Right ventricle myocardium inferior (tissue), 1 donor: ENCODE results near the gene TM2D3. TPM values are rescaled to one million over a fixed set of nuclear protein-coding genes. Genes with fewer than 3 reads are reported as not detected.

Source experiments
- ATAC-seq: fragments of 200-7000 bp; cut with Tn5 transposase; one replicate; pipeline ENCODE4 v1.9.1; 2020; ENCODE audit warnings: mild to moderate bottlenecking, moderate library complexity
- DNase-seq: peaks from one replicate; pipeline ENCODE4 v3.0.0; 2021; ENCODE audit errors: missing footprints
- intact Hi-C: fragments of 100-400 bp; cut with DNase I; formaldehyde crosslinking; loops from one replicate; pipeline ENCODE4 v1.11.0; 2022
- total RNA-seq: library from RNA; stranded (reverse); fragmentation: NEBNext Ultra II Directional; extraction: Animal tissue kit (Norgen Biotek cat#: 25700); gene quantifications from one replicate; pipeline ENCODE4 v1.2.1, GENCODE V29; 2021
- donor health status: DM: no; HTN: yes; CAD: no; lungs with severe emphysema.

Gene TM2D3
- total RNA-seq, 1 donor from 2014 or later = 49.9 TPM

DNA sequence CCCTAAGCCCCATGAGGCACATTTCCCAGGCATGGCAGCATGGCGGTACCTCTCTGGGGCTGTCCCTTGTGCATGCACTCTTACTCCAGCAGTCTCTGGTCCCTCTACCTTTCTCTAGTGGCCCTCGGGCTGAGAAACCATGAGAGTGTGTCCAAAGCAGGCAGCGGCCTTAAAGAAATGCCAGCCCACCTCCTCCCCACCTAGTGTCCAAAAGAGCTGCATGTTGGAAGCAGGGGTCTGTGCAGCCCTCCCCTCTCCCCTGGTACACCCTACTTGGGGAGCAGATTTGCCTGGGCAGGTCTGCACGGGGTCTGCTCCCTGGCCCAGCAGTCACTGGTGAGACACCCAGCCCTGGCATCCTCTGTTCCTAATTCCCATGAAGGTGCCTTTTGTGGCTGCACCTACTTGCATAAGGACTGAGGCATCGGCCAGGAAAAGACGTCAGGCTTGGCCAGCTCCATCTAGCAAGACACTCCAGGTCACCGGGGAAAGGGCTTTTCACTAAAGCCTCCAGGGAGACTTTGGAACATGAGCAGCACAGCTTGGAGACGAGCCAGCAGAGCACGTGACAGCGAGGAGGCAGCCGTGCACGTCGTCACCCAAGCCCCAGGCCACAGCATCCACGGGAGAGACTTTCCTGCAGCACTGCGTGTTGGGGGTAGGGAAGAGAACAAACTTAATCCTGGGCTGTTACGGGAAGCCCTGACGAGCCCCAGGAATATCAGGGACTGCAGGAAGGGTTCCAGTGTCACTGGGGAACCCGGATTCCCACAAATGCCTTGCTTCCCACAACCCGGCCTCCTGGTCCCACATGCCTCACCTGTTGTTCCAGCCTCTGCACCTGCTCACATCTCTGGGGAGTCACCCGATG is 38.8 kb downstream of the TM2D3 start:
- ATAC-seq (peak; percentile 40), DNase-seq (peak; percentile 93)
- intact Hi-C loops = no loop called here

DNA sequence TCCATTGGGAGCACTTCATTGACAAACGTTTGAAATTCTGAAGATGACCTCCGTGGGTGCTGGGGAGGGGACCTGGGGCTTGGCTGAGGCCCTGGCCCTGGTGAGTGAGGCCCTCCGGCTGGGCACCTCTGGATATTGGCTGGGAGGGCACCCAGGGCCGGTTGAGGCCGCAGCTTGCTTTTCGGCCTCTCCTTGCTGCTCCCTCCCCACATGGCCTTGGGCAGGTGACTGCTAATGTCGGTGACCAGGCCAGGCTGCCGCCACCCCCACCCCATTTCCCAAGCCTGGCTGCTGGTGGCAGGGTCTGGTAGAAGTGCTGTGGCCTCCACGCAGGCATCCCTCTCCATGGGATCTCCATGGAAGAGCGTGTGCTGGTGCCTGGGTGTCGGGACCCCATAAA is 39.5 kb downstream of the TM2D3 start:
- ATAC-seq (no peak), DNase-seq (no peak)
- intact Hi-C loops = no loop called here

DNA sequence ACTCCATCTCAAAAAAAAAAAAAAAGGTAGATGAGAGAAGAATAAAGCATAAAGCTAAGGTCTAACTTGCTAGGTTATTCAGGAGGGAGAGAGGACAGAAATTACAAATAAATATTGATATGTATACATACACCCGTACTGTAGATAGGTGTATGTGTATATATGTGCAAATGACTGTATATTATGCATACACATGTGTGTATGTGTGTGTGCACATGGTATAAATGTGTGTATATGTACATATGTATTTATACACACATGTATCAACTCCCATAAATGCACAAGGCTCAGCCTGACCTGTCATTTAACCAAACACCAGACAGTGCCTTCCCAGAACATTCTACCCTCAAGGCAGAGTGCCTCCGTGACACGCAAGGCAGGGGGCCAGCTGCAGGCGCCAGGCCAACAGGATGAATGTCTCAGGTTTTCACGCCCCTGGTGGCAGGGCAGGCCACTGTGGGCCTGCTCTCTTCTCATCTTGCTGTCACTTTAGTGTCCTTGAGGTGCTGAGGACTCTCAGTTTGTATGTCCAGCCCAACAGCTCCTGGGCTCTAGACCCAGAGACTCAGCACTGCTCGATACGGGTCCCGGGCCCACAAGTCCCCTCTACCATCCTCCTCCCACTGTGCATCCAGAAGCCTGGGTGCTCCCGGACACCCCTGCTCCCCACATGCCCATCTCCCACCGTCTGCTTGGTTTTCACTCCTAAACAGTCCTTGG is 40.4 kb downstream of the TM2D3 start:
- DNase-seq (no peak), ATAC-seq (no peak)
- intact Hi-C loops = no loop called here

DNA sequence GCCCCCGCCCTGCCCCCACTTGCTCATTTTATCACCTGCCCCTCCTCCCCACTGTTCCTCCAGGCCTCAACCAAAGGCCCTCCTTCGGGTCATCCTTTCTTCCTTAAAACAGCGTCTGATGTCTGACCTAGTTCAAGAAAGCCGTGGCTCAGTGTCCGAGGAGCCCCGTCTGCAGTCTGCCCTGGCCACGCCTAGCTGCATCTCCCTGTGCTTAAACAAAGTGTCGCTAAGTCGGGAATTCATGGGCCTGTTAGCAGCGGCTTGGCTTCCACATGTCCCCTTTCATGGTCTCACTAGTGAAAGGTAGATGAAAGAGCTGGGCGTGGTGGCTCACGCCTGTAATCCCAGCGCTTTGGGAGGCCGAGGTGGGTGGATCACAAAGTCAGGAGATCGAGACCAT is 41.2 kb downstream of the TM2D3 start:
- ATAC-seq (no peak), DNase-seq (no peak)
- intact Hi-C loops = no loop called here

DNA sequence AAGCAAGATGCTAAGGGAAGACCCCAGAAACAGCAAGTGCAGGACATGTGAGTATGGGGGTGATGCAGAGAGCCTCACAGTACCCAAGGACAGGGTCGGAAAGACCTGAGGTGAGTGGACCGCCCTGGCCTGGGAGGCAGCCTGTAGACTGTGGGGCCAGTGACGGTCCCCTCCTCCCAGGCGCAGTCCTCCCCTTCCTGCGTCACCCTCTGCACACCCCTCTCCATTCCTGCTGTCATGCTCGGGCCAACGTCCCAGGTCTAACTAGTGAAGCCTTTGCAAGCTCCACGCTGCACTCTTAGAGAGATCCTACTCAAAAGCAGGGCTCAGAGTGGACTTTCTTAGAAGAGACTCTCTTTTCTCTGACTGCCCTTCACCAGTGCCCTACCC is 41.6 kb downstream of the TM2D3 start:
- intact Hi-C loops = no loop called here
- no peak for ATAC-seq

DNA sequence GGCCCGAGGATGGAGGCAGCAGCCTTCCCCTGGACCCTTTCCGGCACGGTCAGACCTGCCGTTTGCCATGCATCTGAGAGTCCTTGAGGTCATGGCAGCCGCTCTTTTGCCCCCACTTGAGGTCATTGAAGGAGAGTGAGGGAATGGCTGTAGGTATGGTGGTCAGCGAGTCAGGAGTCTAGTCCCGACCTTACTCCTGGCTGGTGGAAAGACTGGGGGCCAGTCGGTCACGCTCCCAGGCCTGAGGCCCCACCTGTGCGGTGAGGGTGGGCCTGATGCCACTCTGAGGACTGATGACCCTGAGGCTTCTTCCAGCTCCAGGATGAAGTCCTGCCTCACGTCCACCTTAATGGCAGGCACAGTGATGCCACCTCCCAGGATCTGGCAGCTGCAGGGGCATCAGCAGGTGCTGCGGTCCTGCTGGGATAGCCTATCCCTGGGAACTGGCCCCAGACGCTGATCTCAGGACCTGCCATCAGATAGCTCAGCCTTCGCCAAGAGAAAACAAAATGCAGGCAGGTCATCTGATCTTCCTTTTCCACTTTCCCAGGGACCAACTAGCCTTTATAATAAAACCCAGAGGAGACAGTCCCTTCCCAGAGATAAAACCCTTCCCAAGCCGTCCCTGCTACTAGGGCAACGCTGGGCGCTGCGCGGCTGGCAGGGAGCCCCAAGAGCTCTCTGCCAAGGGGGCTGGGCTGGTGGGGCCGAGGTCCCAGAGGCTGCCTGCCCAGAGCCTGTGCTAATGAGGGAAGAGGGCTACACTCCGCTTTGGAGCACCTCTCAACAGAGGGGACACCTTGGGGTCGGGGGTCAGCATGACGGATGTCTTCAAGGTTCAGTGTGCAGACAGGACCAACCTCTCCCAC is 42.2 kb downstream of the TM2D3 start:
- ATAC-seq = no peak
- intact Hi-C loops = no loop called here
- DNase-seq = no peak

More for the DNA sequence above, 41.6 kb downstream of the TM2D3 start:
- DNase-seq = no peak

DNA sequence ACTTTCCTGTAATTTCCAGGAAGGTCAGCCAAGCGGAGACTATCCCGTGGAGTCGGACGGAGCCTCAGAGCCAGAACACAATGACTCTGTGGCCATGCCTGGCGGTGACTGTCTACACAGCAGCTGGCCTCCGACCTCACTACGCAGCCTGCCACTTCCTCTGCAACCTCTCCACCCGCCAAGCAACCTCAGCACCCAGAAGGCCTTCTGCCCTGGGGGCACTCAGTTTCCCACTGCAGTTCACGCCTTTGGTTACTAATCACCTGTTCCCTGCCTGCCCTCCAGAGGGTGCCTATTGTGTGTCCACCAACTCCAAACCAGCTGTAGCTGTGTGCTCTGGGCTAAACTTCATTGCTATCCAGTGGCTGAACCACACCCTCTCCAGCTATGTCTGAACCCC is 44.0 kb downstream of the TM2D3 start:
- ATAC-seq (no peak), DNase-seq (no peak)
- intact Hi-C loops = no loop called here

DNA sequence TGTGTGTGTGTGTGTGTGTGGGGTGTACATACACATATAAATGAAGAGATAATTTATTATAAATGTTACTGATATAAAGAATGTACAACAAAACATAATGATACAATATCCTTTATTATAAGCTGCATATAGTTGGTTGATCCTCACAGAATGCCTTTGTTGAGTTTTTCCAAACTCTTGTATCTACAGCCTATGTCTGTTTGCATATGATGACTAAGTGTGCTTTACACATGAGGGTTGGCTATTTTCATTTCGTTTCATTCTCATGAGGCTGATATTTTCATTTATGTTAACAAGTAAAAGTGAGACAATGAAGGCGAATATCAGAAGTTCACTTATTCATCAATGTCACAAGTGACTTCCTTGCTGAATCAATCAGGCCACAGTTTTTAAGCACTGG is 45.1 kb downstream of the TM2D3 start:
- intact Hi-C loops = no loop called here
- no peak for ATAC-seq
- no peak for DNase-seq

DNA sequence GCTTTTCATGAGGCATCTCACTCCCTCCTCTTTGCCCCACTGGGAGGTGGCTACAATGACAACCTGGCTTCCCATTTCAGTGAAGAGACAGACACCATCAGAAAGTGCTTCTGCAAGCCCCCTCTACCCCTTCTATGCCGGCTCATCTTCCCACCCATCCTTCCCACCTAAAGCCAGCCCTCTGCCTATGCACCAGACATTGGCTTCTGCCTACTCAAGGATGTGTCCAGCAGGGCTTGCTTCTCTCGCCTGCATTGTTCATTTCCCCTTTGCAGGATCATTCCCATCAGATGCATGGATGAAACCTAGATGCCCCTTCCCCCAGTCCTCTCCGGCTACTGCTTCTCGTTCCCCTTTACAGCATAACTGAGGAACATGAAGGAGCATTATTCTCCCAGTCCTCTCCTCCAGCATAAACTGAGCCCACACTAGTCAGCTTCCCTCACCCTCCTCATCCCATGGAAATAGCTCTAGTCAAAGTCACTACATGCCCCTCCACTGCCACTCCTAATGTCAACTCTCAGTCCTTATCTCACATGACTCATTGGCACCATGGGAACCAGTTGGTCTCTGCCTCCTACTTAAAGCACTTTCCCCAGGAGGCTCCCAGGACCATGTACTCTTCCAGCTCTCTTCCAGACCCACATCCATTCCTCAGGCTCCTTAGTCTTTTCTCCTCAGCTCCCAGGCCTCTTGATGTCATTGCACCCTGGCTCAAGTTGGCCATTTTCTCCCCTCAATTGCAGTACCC is 47.9 kb downstream of the TM2D3 start:
- DNase-seq = no peak
- intact Hi-C loops = no loop called here
- no peak for ATAC-seq

DNA sequence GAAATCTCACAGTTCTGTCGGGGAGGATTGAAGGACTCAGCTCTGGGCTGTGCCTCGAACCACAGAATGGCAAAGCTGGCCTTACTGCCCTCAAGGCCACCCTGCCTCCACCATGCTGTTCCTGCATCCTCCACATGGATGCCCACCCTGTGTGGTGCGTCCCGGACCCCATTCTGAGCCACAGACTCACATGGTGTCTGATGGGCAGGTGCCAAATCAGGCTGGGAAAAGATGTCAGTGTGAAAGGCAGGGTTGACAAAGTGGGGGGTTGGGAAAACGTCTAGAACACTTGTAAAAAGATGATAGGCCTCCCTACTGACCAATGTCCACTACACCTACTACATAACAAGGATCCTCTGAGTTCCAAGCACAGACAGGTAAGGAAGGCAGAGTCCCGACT is 49.4 kb downstream of the TM2D3 start:
- DNase-seq (no peak), ATAC-seq (no peak)
- intact Hi-C loops = no loop called here

DNA sequence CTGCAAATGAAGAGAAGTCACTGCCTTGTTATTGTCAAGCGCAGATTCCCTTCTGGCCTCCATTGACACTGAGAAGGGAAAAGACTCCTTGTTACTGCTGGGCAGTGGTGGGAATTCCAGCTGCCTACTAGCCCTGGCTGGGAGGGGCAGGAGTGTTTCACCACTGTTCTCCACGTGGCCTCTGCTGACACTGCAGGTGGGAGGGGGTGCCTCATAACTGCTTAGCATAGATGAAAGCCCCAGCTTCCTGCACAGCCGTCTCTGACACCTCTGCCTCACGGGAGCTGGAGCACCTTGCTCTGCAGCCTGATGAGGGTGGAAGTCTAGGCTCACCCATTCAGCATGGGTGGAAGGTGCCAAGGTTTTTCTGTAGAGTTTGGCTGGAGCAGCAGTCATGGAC is 52.1 kb downstream of the TM2D3 start:
- intact Hi-C loops = no loop called here
- DNase-seq (no peak), ATAC-seq (no peak)

DNA sequence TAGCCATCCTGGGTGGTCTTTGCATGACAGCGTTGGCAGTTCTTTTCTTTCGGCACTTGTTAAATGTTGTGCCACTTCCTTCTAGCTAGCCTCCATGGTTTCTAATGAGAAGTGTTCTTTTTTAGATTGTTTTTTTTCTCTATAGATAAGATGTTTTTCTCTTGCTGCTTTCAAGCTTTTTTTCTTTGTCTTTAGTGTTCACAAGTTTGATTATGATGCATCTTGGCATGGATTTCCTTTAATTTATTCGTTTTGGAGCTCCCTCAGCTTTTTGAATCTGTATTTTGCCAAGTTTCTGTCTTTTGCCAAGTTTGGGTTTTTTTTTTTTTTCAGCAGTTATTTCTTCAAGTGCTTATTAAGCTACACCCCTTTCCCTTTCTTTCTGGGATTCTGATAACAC is 53.1 kb downstream of the TM2D3 start:
- intact Hi-C loops = no loop called here
- ATAC-seq (no peak), DNase-seq (no peak)

DNA sequence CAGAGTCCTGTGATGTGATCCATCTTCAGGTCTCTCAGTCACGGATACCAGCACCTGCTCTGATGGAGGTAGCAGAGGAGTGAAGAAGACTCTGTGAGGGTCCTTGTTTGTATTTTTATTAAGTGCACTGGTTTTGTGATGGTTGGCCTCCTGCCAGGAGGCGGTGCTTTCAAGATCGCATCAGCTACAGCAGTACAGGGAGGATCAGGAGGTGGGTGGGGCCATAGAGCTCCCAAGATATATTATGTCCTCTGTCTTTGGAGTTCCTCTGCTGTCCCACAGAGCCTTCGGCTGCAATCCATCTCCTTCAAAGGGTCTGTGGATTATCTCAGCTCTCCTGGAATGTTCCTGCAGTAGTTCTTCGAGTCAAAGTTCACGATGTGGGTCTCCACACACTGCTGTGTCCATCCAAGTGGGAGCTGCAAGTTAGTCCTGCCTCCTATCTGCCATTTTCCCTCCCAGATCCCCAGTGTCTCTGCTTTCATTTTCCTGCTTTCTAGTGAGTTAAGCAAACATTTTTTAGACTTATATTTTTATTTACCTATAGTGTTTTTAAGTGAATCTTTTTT is 54.7 kb downstream of the TM2D3 start:
- ATAC-seq (no peak), DNase-seq (no peak)
- intact Hi-C loops = no loop called here

DNA sequence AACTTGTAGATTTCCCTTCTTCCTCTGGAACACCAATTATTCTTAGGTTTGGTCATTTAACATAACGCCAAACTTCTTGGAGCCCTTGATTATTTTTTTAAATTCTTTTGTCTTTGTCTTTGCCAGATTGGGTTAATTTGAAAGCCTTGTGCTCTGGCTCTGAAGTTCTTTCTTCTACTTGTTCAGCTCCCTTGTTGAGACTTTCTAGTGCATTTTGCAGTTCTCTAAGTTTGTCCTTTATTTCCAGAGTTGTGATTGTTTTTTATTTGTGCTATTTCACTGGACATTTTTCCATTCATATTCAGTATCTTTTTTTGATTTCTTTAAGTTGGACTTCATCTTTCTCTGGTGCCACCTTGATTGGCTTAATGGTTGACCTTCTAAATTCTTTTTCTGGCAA is 55.5 kb downstream of the TM2D3 start:
- intact Hi-C loops = no loop called here
- DNase-seq (no peak), ATAC-seq (no peak)

Other genes with a start within 250 kb of the TM2D3 start
- 33.8 TPM for gene PCSK6, start 162.7 kb downstream of the TM2D3 start, total RNA-seq
- gene TARS3, start 72.1 kb upstream of the TM2D3 start, total RNA-seq = 31.9 TPM
- not detected for gene OR4F6, start 151.1 kb upstream of the TM2D3 start, total RNA-seq
- gene OR4F15, start 159.8 kb upstream of the TM2D3 start, total RNA-seq = not detected